B cell (primary cell): Measurements from ENCODE around the gene NPAS3.

Source experiments
- EZH2 ChIP-seq: IDR thresholded peaks from 2 replicates; pipeline ENCODE4 v1.6.1; 2012; ENCODE audit warnings: borderline replicate concordance, low read depth, mild to moderate bottlenecking, moderate library complexity, low read length; ENCODE audit not compliant: insufficient read depth, poor library complexity, severe bottlenecking
- TF ChIP-seq, protein P1 (sequence below): fragments of 200-600 bp; IDR thresholded peaks from one replicate; pipeline ENCODE4 v1.8.0; 2022; ENCODE audit warnings: antibody characterized with exemption, mild to moderate bottlenecking

DNA sequence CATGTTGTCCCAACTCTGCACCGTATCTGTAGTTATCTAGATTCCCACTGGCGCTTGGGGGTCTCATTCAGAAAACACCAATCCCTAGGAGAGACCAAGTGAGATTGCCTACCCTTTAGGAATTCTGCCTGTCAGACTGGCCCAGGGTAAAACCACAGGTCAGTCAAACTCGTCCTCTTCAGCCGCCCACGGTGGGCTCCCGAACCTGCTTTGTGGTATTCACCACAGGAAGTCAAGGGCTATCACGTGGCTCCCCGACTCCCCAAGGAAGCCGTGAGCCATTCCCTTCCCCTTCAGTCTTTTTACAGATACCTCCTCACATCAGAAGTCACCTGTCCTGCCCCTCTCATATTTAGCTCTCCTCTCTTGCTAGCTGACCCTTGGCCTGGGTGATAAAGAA is 852.3 kb downstream of the NPAS3 start:
- no peak for TF ChIP-seq EZH2
- TF ChIP-seq, protein P1, sequence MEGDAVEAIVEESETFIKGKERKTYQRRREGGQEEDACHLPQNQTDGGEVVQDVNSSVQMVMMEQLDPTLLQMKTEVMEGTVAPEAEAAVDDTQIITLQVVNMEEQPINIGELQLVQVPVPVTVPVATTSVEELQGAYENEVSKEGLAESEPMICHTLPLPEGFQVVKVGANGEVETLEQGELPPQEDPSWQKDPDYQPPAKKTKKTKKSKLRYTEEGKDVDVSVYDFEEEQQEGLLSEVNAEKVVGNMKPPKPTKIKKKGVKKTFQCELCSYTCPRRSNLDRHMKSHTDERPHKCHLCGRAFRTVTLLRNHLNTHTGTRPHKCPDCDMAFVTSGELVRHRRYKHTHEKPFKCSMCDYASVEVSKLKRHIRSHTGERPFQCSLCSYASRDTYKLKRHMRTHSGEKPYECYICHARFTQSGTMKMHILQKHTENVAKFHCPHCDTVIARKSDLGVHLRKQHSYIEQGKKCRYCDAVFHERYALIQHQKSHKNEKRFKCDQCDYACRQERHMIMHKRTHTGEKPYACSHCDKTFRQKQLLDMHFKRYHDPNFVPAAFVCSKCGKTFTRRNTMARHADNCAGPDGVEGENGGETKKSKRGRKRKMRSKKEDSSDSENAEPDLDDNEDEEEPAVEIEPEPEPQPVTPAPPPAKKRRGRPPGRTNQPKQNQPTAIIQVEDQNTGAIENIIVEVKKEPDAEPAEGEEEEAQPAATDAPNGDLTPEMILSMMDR: no peak
